Neural crest cell (in vitro differentiated cells): ENCODE results near the gene TBXT. TPM values are rescaled to one million over a fixed set of nuclear protein-coding genes. Genes with fewer than 3 reads are reported as not detected.

Experiments
- DNase-seq: peaks from one replicate; pipeline ENCODE4 v3.0.0; 2021; ENCODE audit warnings: low read depth, mixed read lengths, low spot score
- H3K27ac Mint-ChIP-seq: one replicate; pipeline ENCODE4 v1.8.0; 2021; ENCODE audit warnings: mild to moderate bottlenecking, mixed read lengths; ENCODE audit not compliant: unreplicated experiment
- H3K27me3 Mint-ChIP-seq: 2 replicates; pipeline ENCODE4 v1.8.0; 2021; ENCODE audit warnings: low read depth, mild to moderate bottlenecking, mixed read lengths
- H3K36me3 Mint-ChIP-seq: 2 replicates; pipeline ENCODE4 v1.8.0; 2021; ENCODE audit warnings: low read depth, mild to moderate bottlenecking, mixed read lengths
- H3K4me1 Mint-ChIP-seq: 2 replicates; pipeline ENCODE4 v1.8.0; 2021; ENCODE audit warnings: mixed read lengths
- H3K4me3 Mint-ChIP-seq: one replicate; pipeline ENCODE4 v1.8.0; 2021; ENCODE audit warnings: mild to moderate bottlenecking, mixed read lengths
- H3K9me3 Mint-ChIP-seq: 2 replicates; pipeline ENCODE4 v1.8.0; 2021; ENCODE audit warnings: mixed read lengths
- CTCF ChIP-seq: fragments of 200-600 bp; sonication (generic); conservative IDR thresholded peaks from 2 replicates; pipeline ENCODE4 v1.5.0; 2021; ENCODE audit warnings: antibody characterized with exemption, mild to moderate bottlenecking
- total RNA-seq: library from RNA; stranded (reverse); gene quantifications from 2 replicates; pipeline ENCODE4 v1.2.1, GENCODE V29; 2021

Gene TBXT
- total RNA-seq, 1 donor from 2014 or later, result not detected

DNA sequence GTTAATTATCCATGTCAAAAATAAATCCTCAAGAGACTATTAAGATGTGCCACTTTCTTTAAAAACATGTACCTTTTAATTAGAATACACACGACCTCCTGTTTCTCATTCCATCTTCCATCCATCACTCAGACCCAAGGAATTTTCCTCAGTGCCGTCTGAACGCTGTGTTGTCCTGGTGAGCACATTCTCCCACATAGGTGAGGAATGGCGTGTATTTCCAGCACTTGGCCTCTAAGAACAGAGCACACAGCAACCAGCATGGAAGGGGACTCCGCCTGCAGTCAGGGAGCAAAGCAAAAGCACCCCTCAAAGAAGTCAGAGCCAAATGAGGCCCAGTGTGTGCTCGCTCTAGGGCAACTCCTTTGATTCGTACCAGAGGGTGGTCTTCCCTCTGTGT, 45.9 kb downstream of the TBXT start:
- Mint-ChIP-seq H3K4me1 (peaks cover 7% of the 10 kb centered on the region), H3K4me3 (no peak overlapping the region), H3K36me3 (peaks cover 2% of the 10 kb centered on the region), H3K27me3 (peaks cover 2% of the 10 kb centered on the region), H3K9me3 (no peaks in the 10 kb centered on the region), H3K27ac (no peak overlapping the region)
- DNase-seq, result no peak
- TF ChIP-seq CTCF, result no peak

GRCh38 chr6:166119116-166119911, 48.3 kb downstream of the TBXT start:
- Mint-ChIP-seq H3K4me1 (peaks cover 7% of the 10 kb centered on the region), H3K36me3 (peaks cover 2% of the 10 kb centered on the region), H3K9me3 (no peaks in the 10 kb centered on the region), H3K27ac (no peak overlapping the region), H3K27me3 (no peaks in the 10 kb centered on the region), H3K4me3 (no peak overlapping the region)
- TF ChIP-seq CTCF, result no peak
- DNase-seq, result no peak

DNA sequence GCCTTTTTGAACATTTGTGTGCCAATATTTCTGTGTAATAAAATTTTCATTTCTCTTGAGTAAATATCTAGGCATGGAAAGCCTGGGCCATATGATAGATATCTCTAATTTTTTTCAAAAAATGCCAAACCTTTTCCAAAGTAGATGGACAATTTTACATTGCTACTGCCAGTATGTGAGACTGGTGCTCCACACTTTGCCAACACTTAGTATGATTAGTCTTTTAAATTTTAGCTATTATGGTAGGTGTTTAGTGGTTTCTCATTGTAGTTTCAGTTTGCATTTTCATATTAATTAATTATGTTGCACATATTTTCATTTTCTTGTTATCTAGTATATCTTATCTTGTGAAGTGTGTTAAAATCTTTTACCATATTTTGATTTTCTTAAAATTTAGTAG, 52.0 kb downstream of the TBXT start:
- no peak overlapping the region for H3K27ac Mint-ChIP-seq
- no peak overlapping the region for H3K4me3 Mint-ChIP-seq
- H3K4me1 Mint-ChIP-seq, result no peaks in the 10 kb centered on the region
- H3K27me3 Mint-ChIP-seq, result no peaks in the 10 kb centered on the region
- H3K36me3 Mint-ChIP-seq, result peaks cover 2% of the 10 kb centered on the region
- no peak for TF ChIP-seq CTCF
- no peak for DNase-seq
- H3K9me3 Mint-ChIP-seq, result no peaks in the 10 kb centered on the region

DNA sequence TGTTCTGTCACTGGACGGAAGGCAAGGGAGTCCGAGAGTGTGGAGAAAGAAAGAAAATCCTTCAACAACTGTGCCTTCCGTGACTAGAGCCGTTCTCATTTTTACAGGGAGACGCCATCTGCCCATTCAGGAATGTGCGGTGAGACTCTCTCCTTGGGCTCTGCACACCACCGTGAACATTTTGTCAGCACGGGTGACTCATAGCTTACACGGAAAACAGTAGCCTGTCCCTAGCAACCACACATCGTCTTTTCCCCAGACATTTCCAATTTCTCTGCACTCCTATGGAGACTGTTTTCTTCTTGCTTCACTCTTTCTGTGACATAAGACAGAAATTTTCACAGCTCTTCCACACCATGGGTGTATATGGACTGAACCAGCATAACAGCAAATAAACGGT, 55.1 kb downstream of the TBXT start:
- Mint-ChIP-seq H3K36me3 (no peaks in the 10 kb centered on the region), H3K4me3 (no peak overlapping the region), H3K27me3 (peaks cover 12% of the 10 kb centered on the region), H3K9me3 (no peaks in the 10 kb centered on the region), H3K4me1 (no peaks in the 10 kb centered on the region), H3K27ac (no peak overlapping the region)
- DNase-seq, result no peak
- no peak for TF ChIP-seq CTCF

DNA sequence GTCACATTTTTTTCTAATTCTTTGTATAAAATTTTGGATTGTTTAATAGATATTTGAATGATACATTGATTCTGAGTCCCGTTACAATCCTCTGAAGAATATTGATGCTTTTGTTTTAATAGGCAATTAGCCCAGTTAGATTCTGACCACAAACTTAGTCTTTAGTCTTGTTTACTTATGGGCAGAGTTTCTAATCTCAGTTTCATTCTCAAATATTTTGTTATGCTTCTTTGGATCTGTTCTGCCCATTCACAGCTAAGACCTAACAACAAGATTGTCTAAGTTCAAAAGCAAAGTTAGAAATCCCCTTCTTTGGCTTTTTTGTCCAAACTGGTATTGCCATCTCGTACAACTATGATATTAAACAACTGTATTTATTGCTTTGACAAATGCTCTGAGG, 58.0 kb downstream of the TBXT start:
- peaks cover 5% of the 10 kb centered on the region for H3K4me1 Mint-ChIP-seq
- H3K27me3 Mint-ChIP-seq, result peaks cover 21% of the 10 kb centered on the region
- H3K36me3 Mint-ChIP-seq, result no peaks in the 10 kb centered on the region

More for the DNA sequence above, 58.0 kb downstream of the TBXT start:
- H3K4me3 Mint-ChIP-seq, result no peak overlapping the region
- no peak for DNase-seq
- no peak overlapping the region for H3K27ac Mint-ChIP-seq
- H3K9me3 Mint-ChIP-seq, result no peaks in the 10 kb centered on the region
- TF ChIP-seq CTCF, result no peak

Other genes starting within 250 kb of the TBXT start
- 0.16 and 0.35 TPM in 2 replicates for gene PRR18, start 140.5 kb upstream of the TBXT start, total RNA-seq
- 30.4 and 32.6 TPM in 2 replicates for gene SFT2D1, start 174.7 kb upstream of the TBXT start, total RNA-seq
- gene MPC1, start 215.1 kb upstream of the TBXT start, total RNA-seq, result 32.0 and 32.6 TPM in 2 replicates